Brain microvascular endothelial cell (primary cell): Measurements from ENCODE around the gene IGSF9.

Source experiments
- DNase-seq: peaks from one replicate; pipeline ENCODE4 v3.0.0-alpha.2; 2020
- H3K27ac ChIP-seq: fragments of 250-450 bp; sonication (Bioruptor Pico); 2 replicates; pipeline ENCODE4 v1.5.1; 2020; ENCODE audit warnings: mild to moderate bottlenecking, moderate library complexity
- H3K27me3 ChIP-seq: fragments of 250-450 bp; sonication (Bioruptor Pico); replicated peaks from 2 replicates; pipeline ENCODE4 v1.5.1; 2020; ENCODE audit warnings: mild to moderate bottlenecking
- H3K36me3 ChIP-seq: fragments of 250-450 bp; sonication (Bioruptor Pico); replicated peaks from 2 replicates; pipeline ENCODE4 v1.5.1; 2020; ENCODE audit warnings: mild to moderate bottlenecking
- H3K4me3 ChIP-seq: 2 replicates; pipeline ENCODE4 v1.5.1; 2011; ENCODE audit warnings: low read depth, mild to moderate bottlenecking, control low read depth, low read length, moderate library complexity
- in situ Hi-C: cut with HindIII; loops from 2 replicates; pipeline ENCODE4 v1.10.0; 2017; ENCODE audit warnings: low sequenced_read_pairs, low pct_ligation_motif_present
- TF ChIP-seq, protein P1 (sequence below): IDR thresholded peaks from 2 replicates; pipeline ENCODE4 v1.5.1; 2011; ENCODE audit warnings: low read depth, mild to moderate bottlenecking, moderate library complexity, low read length, control low read depth, inconsistent platforms; ENCODE audit errors: missing control alignments

Gene IGSF9

DNA sequence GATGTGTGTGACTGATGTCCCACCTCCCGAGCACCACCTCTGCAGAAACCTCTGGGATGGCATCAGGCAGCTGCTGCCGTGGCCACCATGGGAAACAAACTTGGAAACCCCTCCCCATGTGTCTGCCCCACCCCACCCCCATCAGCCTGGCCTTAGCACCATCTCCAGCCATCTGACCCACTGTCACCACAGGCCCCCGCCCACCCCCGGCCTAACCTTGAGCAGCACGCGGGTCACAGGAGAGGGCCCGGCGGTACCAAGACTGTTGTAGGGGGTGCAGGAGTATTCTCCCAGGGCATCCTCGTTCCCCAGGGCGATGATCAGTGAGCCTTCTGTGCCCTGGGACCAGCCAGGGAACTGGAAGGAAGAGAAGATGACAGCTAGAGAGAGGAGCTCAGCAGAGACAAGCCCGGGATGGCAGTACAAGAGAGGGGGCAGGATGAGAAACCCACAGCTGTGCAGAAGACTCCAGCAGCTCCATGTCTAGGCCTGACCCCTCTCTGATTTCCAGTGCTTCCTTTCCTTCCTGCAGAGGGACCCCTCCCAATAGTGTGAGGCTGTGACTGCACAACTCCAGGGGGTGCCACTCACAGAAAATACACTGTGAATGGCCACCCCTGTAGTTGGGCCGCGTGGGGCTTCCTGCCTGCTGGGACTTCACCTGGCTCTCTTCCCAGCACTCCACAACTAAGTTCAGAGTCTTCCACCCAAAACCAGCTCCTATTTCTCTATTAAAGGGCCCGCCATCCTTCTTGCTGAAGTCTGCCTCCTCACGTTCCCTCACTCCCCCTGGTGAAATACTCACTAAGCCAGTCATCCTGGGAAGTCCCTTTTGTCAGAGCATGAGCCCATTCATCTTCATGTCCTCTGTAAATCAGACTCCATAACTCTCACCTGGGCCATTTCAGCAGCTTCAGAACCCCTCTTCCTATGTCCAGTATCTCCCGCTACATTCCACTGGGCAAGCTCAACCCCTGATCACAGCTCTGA is 12.8 kb downstream of the IGSF9 start:
- H3K27me3 ChIP-seq, result no peaks in the 10 kb centered on the region
- no peak for DNase-seq
- in situ Hi-C loops, result no loop called here
- no peaks in the 10 kb centered on the region for H3K36me3 ChIP-seq
- TF ChIP-seq, protein P1, sequence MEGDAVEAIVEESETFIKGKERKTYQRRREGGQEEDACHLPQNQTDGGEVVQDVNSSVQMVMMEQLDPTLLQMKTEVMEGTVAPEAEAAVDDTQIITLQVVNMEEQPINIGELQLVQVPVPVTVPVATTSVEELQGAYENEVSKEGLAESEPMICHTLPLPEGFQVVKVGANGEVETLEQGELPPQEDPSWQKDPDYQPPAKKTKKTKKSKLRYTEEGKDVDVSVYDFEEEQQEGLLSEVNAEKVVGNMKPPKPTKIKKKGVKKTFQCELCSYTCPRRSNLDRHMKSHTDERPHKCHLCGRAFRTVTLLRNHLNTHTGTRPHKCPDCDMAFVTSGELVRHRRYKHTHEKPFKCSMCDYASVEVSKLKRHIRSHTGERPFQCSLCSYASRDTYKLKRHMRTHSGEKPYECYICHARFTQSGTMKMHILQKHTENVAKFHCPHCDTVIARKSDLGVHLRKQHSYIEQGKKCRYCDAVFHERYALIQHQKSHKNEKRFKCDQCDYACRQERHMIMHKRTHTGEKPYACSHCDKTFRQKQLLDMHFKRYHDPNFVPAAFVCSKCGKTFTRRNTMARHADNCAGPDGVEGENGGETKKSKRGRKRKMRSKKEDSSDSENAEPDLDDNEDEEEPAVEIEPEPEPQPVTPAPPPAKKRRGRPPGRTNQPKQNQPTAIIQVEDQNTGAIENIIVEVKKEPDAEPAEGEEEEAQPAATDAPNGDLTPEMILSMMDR, result no peak
- no peak overlapping the region for H3K27ac ChIP-seq
- H3K4me3 ChIP-seq, result no peak overlapping the region

DNA sequence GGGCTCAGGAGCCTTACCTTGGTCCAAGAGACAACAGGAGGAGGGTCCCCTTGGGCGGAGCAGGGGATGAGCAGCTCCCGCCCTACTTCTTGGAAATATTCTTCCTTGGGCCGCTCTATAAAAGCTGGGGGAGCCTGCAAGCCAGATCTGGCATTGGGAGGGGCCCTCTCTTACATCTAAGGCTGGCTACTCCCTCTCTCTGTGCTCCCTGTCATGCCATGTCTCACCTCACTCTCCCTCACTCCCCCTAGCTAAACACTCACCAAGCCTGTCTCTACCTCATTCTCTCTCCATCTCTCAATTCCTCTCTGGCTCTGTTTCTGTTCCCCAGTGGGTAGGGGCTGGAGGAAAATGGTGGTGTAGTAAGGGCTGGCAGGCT is 13.6 kb downstream of the IGSF9 start:
- Histone ChIP-seq H3K27ac (no peak overlapping the region), H3K4me3 (no peak overlapping the region), H3K27me3 (no peaks in the 10 kb centered on the region), H3K36me3 (no peaks in the 10 kb centered on the region)
- TF ChIP-seq, protein P1, result no peak
- in situ Hi-C loops, result no loop called here
- DNase-seq, result no peak

GRCh38 chr1:159931101-159931794 is 14.2 kb downstream of the IGSF9 start:
- no peak overlapping the region for H3K27ac ChIP-seq
- no peak overlapping the region for H3K4me3 ChIP-seq
- DNase-seq, result no peak
- in situ Hi-C loops, result no loop called here
- no peaks in the 10 kb centered on the region for H3K36me3 ChIP-seq
- TF ChIP-seq, protein P1, result no peak
- no peaks in the 10 kb centered on the region for H3K27me3 ChIP-seq

- Histone ChIP-seq H3K4me3 (no peak overlapping the region), H3K36me3 (no peaks in the 10 kb centered on the region), H3K27me3 (no peaks in the 10 kb centered on the region), H3K27ac (no peak overlapping the region)
- in situ Hi-C loops, result no loop called here
- TF ChIP-seq, protein P1, result no peak
- no peak for DNase-seq
Observed at GRCh38 chr1:159930634-159931033, 14.8 kb downstream of the IGSF9 start.

DNA sequence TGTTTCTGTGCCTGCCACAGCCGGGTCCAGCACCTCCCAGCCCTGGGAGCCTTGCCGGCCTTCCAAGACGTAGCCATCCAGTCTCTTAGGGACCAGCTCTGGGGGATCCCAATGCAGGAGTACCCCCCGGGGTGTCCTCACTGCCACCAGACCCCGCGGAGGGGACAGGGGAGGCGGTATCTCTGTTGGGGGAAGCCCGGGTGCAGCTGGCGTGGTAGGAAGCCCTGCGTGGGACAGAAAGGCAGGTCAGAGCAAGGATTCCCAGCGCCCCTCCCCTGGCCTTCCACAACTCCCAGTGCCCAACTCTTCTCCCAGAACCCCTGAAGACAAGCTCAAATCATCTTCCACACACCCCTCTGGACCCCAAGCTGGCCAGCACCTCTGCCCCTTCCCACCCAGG is 15.2 kb downstream of the IGSF9 start:
- Histone ChIP-seq H3K36me3 (no peaks in the 10 kb centered on the region), H3K27me3 (no peaks in the 10 kb centered on the region), H3K27ac (no peak overlapping the region), H3K4me3 (no peak overlapping the region)
- TF ChIP-seq, protein P1, result no peak
- in situ Hi-C loops, result no loop called here
- DNase-seq, result no peak
